Astrocyte of the cerebellum (primary cell): ENCODE measurements around the gene SMIM7.

Experiments used
- DNase-seq: peaks from one replicate; pipeline ENCODE4 v3.0.0-alpha.2; 2011; ENCODE audit warnings: low read depth
- H3K4me3 ChIP-seq: 2 replicates; pipeline ENCODE4 v1.5.1; 2011; ENCODE audit warnings: mild to moderate bottlenecking, low read depth, low read length, moderate library complexity
- CTCF ChIP-seq: IDR thresholded peaks from 2 replicates; pipeline ENCODE4 v1.5.1; 2012; ENCODE audit warnings: low read length, low read depth, moderate library complexity, mild to moderate bottlenecking; ENCODE audit errors: missing control alignments
- in situ Hi-C: cut with HindIII; loops from 2 replicates; pipeline ENCODE4 v1.10.0; 2017; ENCODE audit warnings: low sequenced_read_pairs

The SMIM7 gene

DNA sequence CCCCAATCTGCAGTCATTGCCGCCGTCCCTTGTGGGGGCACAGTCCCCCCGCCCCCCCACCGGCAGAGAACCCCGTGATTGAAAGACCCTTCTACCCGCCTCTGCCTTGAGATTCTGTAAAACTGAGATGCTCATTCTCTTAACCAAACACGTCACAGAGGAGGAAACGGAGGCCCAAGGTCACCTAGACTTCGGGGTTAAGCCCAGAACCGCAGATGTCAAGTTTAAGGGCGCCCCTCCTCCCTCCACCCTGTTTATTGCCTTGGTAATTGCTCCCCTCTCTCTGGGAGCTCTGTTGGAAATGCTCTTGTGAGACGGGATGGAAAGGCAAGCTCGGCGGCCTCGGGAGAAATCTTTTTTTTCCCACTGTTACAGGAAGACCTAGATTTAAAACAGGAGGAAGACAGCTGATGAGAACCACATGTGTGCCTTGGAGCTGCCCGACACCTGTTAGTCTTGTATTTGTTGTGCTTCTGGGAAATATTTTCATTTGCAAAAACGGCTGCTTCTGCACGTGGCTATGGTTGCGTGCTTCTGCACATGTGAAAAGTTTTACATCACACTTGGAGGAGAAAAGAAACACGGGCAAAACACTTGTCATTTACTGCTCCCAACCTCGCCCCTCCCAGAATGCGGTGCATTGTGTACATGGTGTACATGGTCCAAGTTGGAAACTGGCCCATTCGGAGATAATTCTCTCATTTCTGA lies 30.8 kb downstream of the SMIM7 start:
- peak overlapping the region; percentile 97 for H3K4me3 ChIP-seq
- no peak for TF ChIP-seq CTCF
- in situ Hi-C loops: no loop called here
- no peak for DNase-seq

DNA sequence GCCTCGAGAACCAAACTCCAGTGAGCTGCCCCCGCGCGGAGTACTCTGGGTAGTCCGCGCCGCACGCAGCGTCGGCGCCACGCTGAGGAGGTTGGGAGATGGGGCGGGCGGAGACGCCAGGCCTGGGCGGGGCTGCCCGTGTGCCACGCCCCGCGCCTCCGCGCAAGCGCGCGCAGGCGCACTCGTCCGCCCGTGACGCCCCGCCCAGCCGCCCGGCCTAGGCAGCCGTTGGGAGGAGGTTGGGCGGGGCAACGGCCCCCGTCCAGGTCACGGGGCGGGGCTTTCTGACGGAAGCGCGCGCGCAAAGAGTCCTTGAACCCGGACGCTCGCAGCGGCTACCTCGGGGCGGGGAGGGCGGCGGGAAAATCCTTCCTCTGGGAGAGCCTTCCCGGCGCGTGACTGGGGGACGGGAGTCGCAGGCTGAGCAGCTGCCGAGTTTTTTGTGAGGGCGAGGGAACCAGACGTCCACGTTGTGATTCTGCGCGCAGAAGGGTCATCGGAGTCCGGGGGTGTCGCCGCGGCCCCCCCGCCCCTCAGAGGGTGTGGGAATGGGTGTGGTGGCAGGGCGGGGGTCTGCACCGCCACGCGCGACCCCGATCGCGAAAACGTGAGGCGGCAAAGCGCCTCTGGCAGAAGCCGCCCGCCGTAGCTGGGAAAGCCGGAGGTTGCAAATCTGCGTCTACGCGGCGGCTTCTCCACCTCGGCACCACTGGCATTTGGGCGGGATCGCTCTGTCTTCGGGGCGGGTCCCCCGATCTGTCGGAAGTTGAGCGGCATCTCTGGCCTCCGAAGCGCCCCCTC lies 31.6 kb downstream of the SMIM7 start, which contains the start of gene MED26:
Gene MED26 (minus strand): TSS at position 22 of the 801 bp plus-strand sequence. CDS start 261 bp downstream, outside the sequence.
- peak within 1 kb of the TSS; percentile 97 for H3K4me3 ChIP-seq
- peak; percentile 71 for DNase-seq
- TF ChIP-seq CTCF: no peak
- in situ Hi-C loops: no loop called here

DNA sequence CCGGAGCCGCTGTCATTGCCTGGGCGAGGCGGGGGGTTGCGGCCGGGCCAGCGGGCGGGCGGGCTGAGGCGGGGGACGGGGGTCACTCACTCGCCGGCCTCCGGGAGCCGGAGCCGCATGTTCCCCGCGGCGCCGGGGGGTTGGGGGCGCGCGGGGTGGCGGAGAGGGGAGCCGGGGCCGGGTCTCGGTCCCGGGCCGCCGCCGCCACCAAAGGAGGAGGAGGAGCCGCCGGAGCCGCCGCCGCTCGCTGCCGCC lies 32.1 kb downstream of the SMIM7 start:
- no peak for DNase-seq
- H3K4me3 ChIP-seq: peak overlapping the region; percentile 97
- TF ChIP-seq CTCF: no peak
- in situ Hi-C loops: no loop called here

DNA sequence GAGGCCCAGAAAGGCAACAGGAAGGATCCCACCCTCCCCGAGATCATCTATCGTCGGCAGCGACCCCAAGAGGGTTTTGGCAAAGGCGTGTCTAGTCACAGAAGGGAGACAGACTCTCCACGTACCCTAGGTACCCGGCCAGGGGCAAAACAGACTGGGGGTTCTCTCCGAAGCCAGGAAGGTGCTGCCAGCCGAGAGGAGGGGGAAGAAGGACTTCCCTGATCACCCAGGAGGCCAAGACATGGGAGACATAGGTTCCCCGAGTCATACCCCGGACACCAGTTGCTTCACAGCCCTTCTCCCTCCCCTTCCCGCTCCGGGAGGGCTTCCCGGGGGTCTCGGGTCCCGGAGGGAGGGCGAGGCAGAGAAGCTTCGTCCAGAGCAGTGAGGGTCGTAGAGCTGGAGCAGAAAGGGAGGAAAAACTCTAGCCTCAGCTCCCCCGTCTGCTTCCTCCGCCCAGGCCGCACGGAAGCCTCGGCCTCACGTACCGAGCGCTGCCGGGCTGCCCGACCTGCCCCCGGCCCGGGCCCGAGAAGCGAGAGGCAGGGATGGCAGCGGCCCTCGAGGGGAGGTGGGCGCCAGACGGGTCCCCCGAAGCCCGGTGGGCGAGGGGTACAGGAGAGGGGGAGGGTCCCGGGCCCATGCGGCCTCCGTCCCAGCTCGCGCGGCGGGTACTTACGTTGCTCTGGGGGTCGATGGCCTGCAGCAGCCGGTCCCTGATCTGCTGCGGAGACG lies 32.6 kb downstream of the SMIM7 start:
- in situ Hi-C loops: no loop called here
- no peak for TF ChIP-seq CTCF
- peak overlapping the region; percentile 97 for H3K4me3 ChIP-seq
- DNase-seq: no peak

GRCh38 chr19:16626796-16627192 lies 33.1 kb downstream of the SMIM7 start:
- peak overlapping the region; percentile 97 for H3K4me3 ChIP-seq
- in situ Hi-C loops: no loop called here
- DNase-seq: no peak
- TF ChIP-seq CTCF: no peak

- no peak overlapping the region for H3K4me3 ChIP-seq
- in situ Hi-C loops: no loop called here
- DNase-seq: no peak
- no peak for TF ChIP-seq CTCF
Measured at GRCh38 chr19:16625163-16625958, 34.6 kb downstream of the SMIM7 start.
